ENCODE measurements around the gene PEX5L.
A peak's percentile ranks its signal among the peaks of the same experiment; 100 is the strongest.

Gene PEX5L

GRCh38 chr3:179887295-179887943 is 149.3 kb downstream of the PEX5L start:
- DNase-seq: no peak

- no peak for DNase-seq
These were observed 150.8 kb downstream of the PEX5L start for GRCh38 chr3:179885950-179886349.

GRCh38 chr3:179884136-179884535 is 152.6 kb downstream of the PEX5L start:
- peak; percentile 86 for DNase-seq

GRCh38 chr3:179882292-179882691 is 154.4 kb downstream of the PEX5L start:
- DNase-seq: no peak

GRCh38 chr3:179881791-179882190 is 154.9 kb downstream of the PEX5L start:
- DNase-seq: no peak

GRCh38 chr3:179880868-179881267 is 155.9 kb downstream of the PEX5L start:
- DNase-seq: no peak

- no peak for DNase-seq
These were observed 160.3 kb downstream of the PEX5L start for GRCh38 chr3:179876440-179876839.

GRCh38 chr3:179872842-179873241 is 163.9 kb downstream of the PEX5L start:
- no peak for DNase-seq

GRCh38 chr3:179871782-179872181 is 165.0 kb downstream of the PEX5L start:
- no peak for DNase-seq

GRCh38 chr3:179868715-179869114 is 168.0 kb downstream of the PEX5L start:
- no peak for DNase-seq

GRCh38 chr3:179867961-179868360 is 168.8 kb downstream of the PEX5L start:
- no peak for DNase-seq

GRCh38 chr3:179865861-179866505 is 170.8 kb downstream of the PEX5L start:
- DNase-seq: no peak

- no peak for DNase-seq
These were observed 174.8 kb downstream of the PEX5L start for GRCh38 chr3:179861953-179862352.

- DNase-seq: no peak
These were observed 175.4 kb downstream of the PEX5L start for GRCh38 chr3:179861292-179861691.

GRCh38 chr3:179860275-179861107 is 176.2 kb downstream of the PEX5L start:
- no peak for DNase-seq

GRCh38 chr3:179853176-179853575 is 183.6 kb downstream of the PEX5L start:
- no peak for DNase-seq

GRCh38 chr3:179852142-179852905 is 184.4 kb downstream of the PEX5L start:
- no peak for DNase-seq

GRCh38 chr3:179848711-179849110 is 188.0 kb downstream of the PEX5L start:
- no peak for DNase-seq

GRCh38 chr3:179842061-179842460 is 194.7 kb downstream of the PEX5L start:
- no peak for DNase-seq

- DNase-seq: no peak
These were observed 195.8 kb downstream of the PEX5L start for GRCh38 chr3:179840985-179841384.

- DNase-seq: no peak
These were observed 199.4 kb downstream of the PEX5L start for GRCh38 chr3:179837374-179837773.

- no peak for DNase-seq
These were observed 203.4 kb downstream of the PEX5L start for GRCh38 chr3:179833294-179833693.

- no peak for DNase-seq
These were observed 204.3 kb downstream of the PEX5L start for GRCh38 chr3:179832333-179832854.
